Measurements from ENCODE around the gene ZNHIT1.
"Not testable (repeated sequence)": the region's sequence is repeated elsewhere in the genome, so short reads cannot be mapped to it uniquely, and the experiment has no call there.

Gene ZNHIT1

DNA sequence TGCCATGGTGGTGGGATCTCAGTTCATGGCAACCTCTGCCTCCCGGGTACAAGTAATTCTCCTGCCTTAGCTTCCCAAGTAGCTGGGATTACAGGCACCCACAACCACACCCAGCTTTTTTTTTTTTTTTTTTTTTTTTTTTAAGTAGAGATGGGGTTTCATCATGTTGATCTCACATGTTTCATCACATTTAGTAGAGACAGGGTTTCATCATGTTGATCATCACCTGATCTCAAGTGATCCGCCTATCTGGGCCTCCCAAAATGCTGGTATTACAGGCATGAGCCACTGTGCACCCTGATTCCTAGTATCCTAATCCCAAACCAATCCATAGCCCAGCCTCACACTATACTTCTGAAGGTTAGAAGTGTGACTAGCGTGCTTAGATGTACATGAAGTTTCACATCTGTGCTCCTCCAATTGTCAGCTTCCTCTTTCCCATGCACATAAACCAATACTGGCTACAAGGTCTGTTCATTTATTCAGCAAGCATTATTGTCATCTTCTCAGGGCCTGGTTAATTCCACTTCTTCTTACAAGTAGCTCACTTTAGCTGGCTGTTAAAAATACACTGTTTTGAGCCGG lies 31.0 kb upstream of the ZNHIT1 start:
- DNase-seq (ENCODE audit: low spot score): no peak

DNA sequence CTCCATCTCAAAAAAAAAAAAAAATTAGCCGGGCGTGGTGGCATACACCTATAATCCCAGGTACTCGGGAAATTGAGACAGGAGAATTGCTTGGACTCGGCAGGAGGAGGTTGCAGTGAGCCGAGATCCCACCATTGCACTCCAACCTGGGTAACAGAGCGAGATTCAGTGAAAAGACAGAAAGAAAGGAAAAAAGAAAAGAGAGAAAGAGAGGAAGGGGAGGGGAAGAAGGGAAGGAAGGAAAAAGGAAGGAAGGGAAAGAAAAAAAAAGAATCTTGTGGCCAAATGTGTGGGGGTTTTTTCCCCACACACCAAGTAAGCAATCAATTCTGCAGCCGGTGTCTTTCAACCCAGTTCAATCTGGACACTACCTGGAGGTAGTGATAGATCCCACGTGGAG lies 28.9 kb upstream of the ZNHIT1 start:
- DNase-seq (ENCODE audit: low spot score): no peak

DNA sequence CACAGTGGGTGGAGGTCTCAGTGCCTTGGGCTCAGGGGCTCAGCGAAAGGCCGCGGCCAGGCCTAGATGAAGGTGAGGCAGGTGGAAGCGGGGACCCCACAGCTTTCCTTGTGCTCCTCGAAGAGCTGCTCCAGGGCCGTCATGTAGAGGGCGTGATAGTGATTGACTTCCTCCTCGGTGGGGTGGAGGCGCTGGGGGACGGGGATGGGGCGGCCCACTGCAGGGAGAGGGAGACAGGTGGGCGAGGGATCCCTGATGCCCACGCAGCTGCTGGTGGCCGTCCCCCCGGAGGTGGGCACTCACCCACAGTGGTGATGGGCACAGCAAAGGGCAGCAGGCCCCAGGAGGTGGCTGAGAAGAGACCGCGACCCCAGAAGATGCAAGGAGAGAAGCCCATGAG lies 22.1 kb upstream of the ZNHIT1 start:
- no peak for DNase-seq (ENCODE audit: low spot score)

DNA sequence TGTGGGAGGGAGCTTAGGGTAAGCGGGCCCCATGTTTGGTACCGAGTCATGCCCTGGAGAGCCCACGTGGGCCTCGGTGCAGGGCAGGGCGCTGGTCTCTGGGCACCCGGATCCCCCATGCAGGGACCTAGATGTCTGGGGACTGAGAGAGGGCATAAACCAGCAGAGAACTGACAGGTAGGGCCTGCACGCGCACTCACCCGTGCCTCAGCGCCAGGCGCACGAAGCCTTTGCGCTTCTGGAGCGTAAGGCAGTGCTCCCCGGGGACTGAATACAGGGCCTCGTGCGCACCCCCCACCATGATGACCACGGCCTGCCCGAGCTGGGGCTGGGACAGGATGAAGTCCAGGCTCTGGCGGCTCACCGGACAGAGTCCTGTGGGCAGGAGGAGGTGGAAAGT lies 20.0 kb upstream of the ZNHIT1 start:
- no peak for DNase-seq (ENCODE audit: low spot score)

DNA sequence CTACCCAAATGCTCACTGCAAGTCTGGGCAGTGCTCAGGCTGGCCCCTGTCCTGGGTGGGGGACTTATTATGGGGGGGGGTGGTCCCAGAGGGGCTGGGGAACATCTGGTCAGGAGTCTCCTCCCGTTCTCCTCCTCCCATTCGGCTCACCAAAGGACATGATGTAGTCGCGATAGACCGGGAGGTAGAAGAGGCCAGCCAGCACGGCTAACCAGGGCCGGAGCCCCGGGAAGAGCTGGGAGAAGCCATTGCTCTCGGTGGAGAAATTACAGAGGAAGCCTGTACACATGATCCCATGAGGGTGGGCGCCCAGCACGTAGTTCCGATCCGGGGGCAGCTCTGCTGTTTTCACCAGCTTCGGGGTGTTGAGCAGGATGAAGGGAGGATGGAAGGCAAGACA lies 19.5 kb upstream of the ZNHIT1 start:
- no peak for DNase-seq (ENCODE audit: low spot score)

DNA sequence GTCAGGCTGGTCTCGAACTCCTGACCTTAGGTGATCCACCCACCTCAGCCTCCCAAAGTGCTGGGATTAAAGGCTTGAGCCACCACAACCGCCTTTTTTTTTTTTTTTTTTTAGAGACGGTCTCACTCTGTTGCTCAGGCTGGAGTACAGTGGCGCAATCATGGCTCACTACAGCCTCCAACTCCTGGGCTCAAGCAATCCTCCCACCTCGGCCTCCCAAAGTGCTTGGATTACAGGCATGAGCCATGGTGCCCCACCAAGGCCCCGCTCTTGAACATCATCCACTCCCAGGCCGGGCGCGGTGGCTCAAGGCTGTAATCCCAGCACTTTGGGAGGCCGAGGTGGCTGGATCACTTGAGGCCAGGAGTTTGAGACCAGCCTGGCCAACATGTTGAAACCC lies 18.4 kb upstream of the ZNHIT1 start:
- DNase-seq (ENCODE audit: low spot score): not testable (repeated sequence)

DNA sequence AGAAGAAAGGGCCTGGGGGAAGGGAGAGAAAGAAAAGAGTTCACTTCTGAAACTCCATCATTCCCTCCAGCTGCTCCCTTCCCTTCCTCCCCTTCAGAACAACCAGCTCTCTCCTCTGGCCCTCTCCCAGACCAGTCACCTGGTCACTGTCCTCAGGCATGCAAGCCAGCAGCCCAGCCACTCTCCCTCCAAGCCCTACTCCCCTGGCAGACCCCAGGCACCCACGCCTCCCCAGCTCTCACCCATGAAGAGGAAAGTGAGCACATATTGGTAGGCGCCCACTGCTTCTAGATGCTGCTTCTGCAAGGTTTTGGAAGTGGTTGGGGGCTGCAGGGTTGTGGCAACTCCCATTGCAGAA lies 17.5 kb upstream of the ZNHIT1 start:
- no peak for DNase-seq (ENCODE audit: low spot score)

DNA sequence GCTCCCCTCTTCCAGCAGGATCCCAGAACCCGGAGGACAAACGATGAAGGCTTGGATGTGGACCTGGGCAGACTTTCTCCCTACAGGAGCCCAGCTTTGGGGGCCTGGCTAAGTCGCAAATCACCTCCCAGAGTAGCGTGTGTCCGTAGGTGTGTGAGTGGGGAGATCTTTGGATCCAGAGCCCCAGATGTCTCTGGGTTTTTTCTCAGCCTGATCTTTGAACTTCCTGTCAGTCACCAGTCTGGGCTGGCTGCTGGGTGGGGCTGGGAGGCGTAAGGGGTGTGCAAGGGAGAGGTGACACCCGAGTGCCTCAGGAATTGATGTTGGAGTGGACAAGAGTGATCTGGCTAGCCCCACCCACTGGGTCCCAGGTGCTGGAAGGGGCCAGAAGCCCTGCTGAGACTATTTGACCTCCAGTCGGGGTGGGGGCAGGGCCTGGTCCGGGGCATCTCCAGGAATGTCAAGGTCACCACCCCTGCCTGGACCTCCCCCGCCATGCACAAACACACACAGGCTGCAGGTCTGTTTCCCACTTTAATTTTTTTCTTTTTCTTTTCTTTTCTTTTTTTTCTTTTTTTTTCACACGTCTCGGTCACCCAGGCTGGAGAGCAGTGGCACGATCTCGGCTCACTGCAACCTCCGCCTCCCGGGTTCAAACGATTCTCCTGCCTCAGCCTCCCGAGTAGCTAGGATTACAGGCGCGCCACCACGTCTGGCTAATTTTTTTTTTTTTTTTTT lies 16.9 kb upstream of the ZNHIT1 start, which contains the start of gene MOGAT3:
MOGAT3 (minus strand) TSS at position 175 of the 738 bp plus-strand sequence. CDS start 182 bp downstream, outside the sequence.
- DNase-seq (ENCODE audit: low spot score): no peak

DNA sequence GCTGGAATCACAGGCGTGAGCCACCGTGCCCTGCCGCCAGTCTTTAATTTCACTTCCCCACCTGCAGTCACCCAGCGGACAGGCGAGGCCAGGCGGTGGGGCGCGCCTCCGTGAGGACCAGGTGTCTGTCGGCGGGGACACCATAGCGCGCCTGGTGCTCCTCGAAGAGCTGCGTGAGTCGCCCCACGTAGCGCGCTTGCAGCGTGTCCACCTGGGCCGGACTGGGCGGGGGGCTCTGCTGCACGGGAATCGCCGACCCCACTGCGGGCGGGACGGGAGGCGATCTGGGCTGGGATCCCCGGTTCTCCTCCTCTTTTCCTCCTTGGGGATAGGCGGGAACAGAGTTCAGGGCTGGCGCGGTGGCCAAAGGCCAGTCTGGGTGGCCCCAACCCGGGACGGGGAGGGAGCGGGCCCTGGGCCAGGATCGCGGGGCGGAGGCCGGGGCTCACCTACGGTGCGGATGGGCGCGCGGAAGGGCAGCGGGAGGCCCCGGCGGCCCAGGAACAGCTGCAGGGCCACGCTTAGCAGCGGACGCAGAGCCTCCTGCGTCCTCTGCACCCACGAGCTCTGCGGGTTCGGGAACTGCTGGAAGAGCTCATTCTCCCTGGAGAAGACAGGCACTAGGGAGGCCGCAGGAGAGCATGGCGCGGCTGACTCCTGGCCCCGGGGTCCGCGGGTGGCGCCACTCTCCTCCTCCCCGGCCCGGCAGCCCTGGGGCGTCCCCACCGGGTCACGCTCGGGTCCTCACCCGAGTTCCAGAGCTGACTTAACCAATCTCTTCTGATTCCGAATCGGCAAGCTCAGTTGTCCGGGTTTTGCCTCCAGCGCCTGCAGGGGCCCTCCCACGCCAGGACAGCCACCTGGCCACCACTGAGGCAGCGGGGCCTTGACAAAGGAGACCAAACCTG lies 16.0 kb upstream of the ZNHIT1 start:
- DNase-seq (ENCODE audit: low spot score): no peak

DNA sequence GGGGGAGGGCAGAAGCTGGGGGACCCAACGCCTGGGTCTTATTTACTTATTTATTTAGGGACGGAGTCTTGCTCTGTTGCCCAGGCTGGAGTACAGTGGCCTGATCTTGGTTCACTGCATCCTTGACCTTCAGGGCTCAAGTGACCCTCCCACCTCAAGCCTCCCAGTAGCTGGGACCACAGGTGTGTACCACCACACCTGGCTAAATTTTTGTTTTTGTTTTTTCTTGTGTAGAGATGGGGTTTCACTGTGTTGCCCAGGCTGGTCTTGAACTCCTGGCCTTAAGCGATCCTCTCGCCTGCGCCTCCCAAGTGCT lies 15.4 kb upstream of the ZNHIT1 start:
- DNase-seq (ENCODE audit: low spot score): no peak

DNA sequence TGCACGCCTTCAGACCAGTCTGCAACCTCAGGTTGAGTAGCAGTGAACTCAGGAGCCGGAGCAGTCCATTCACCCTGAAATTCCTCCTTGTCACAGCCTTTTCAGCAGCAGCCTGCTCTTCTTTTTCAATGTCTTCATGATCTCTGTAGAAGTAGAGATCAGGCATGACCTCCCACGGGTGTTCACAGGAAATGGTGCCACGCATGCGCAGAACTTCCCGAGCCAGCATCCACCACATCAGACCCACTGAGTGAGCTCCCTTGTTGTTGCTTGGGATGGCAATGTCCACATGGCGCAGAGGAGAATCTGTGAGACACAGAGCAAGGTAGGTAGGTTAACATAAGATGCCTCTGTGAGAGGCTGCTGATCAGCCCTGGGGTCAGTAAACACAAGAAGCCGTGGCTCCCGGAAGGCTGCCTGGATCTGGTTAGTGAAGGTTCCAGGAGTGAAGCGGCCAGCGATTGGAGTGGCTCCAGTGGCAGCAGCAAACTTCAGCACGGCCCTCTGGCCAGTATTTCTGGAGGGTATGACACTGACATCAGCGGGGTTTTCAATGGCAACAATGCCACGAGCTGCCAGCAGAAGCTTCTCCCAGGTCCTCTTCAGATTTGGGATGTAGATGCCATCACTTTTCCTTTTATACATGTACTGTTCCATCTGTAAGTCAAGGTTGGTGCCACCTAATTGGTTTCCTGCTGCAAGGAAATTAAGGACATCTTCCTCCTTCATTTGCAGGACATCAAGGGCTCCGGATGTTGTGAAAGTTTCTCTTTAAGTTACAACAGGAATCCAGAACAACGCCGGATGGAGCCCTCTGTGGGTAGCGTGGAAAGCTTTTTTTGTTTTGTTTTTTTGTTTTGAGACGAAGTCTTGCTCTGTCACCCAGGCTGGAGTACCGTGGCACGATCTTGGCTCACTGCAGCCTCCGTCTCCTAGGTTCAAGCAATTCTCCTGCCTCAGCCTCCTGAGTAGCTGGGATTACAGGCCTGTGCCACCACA lies 13.9 kb upstream of the ZNHIT1 start:
- DNase-seq (ENCODE audit: low spot score): not testable (repeated sequence)

DNA sequence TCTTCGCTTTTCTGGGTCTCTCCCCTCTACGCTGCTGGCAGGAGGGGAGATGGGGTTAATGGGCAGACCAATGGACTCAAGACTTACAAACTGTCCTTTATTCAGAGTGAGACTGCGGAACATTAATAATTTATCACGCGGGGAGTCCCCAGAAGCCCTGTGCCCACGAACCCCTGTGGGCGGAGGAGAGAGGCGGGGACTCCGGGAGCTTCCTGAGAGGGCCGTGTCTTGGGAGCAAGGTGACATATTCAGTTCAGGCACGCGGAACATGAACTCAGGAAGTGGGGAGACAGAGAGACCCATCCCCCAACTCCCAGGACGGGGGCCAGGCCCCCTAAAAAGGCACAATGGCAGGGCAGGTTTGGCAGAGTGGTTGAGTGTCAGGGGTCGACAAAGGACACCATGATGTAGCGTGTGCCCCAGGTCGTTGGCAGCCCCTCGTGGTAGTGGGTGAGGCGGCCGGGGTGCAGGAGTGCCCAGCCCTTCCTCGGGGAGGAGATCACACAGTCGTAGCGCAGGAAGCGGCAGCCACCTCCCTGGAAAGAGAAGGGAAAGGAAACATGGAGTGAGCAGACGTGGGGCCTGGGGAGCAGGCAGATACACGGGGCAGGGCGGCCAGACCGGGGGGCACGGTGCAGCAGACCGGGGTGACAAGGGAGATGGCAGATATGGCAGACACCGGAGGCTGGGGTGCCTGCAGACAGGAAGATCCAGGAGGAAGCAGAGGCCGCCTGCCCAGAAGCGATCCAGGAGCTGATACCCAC lies 11.9 kb upstream of the ZNHIT1 start:
- peak; percentile 26 for DNase-seq (ENCODE audit: low spot score)

DNA sequence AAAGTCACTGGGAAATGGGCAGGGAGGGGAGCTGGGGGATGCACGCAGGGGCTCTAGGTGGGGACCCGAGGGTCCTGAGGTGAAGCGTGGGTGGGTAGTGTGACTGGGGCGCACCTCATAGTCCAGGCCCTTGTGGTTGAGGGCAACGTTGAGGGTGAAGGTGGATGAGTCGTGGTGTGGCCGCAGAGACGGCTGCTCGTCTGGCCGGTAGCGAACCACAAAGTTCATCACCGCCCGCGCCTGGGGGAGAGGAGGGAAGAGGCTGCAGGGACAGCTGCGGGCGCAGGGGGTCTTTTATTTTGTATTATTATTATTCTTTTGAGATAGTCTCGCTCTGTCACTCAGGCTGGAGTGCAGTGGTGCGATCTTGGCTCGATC lies 11.3 kb upstream of the ZNHIT1 start:
- DNase-seq (ENCODE audit: low spot score): no peak

DNA sequence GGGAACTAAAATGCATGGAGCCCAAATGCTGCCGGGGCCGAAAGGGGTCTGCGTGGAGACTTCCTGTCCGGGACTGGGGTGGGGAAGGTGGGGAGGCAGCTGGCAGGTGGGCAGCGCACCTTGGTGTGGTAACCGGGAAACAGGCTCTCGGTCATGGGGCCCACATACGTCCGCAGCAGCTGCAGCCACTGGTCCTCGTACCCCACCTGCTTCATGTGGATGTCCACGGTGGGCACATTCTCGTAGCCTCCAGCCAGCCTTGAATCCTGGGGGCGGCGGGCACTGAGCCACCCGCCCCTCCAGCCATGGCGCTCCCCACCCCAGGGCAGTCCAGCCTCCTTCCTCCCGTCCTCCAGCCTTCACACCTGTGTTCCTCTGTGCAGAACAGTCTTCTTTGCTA lies 10.5 kb upstream of the ZNHIT1 start:
- DNase-seq (ENCODE audit: low spot score): no peak

DNA sequence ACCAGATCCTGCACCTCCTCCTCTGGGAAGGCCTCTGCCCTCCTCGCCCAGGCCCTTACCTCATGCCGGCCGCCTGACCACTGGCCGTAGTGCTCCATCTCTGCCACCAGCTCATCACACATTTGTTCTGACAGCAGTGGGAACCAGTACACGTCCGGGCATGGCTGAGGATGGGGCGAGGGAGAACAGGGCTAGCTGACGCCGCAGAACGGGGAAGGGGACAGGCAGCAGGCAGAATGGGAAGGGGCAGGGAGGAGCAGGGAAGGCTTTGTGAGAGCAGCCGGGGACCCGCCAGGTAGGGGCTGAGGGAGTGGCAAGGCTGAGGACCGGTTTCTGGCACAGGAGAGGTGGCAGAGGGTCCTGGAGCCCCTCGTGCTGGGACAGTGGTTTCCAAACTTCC lies 9.2 kb upstream of the ZNHIT1 start:
- DNase-seq (ENCODE audit: low spot score): no peak

DNA sequence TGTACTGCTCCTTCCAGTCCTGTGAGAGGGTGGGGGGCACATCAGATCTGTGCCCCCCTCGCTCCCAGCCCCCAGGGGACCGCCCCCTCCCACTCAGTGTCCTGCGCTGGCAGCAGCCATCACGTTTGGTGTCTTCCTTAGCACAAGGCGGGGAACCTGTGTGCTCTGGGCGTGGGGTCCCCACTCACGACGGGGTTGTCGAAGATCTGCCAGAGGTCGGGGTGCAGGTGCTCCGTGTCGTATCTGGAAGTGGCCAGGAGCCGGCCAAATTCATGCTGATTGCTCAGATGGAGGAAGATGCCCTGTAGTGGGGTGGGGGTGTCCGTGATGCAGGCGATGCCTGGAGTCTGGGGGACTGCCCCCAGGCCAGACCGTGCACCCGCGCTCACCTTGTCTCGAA lies 7.8 kb upstream of the ZNHIT1 start:
- DNase-seq (ENCODE audit: low spot score): no peak

DNA sequence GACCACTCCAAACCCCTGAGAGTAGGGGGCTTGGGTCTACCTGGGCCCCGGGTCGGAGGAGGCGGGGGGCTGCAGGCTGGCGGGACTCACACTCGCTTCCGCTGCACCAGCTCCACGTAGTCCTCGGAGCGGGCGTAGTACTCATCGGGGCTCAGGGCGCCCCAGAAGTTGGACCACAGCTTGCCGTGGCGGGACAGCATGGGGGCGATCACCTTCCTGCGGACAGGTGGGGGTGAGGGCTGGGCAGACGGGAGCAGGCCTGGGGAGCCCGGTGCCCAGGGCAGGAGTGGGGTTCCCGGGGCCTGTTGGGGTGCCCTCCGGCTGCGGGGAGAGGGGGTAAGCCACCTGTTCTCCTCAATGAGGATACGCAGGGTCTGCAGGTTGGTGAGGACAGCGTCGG lies 6.5 kb upstream of the ZNHIT1 start:
- DNase-seq (ENCODE audit: low spot score): no peak

DNA sequence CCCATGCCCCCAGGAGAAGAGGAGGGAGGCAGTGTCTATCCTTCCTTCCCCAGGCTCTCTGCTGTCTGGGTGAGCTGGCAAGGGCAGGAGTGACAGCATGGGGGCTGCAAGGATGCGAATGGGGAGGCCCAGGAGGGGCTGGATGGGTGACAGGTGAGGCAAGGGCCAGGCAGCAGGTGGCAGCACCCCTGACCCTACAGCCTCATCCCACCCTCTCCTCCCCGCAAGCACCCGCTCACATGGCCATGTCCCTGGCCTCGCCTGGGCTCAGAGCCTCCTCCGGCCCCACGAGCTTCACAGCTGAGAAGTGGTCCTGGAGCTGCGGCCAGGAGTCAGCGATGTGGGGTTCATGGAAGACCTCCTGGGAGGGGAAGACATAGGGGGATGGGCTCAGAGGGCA lies 6.0 kb upstream of the ZNHIT1 start:
- DNase-seq (ENCODE audit: low spot score): no peak

DNA sequence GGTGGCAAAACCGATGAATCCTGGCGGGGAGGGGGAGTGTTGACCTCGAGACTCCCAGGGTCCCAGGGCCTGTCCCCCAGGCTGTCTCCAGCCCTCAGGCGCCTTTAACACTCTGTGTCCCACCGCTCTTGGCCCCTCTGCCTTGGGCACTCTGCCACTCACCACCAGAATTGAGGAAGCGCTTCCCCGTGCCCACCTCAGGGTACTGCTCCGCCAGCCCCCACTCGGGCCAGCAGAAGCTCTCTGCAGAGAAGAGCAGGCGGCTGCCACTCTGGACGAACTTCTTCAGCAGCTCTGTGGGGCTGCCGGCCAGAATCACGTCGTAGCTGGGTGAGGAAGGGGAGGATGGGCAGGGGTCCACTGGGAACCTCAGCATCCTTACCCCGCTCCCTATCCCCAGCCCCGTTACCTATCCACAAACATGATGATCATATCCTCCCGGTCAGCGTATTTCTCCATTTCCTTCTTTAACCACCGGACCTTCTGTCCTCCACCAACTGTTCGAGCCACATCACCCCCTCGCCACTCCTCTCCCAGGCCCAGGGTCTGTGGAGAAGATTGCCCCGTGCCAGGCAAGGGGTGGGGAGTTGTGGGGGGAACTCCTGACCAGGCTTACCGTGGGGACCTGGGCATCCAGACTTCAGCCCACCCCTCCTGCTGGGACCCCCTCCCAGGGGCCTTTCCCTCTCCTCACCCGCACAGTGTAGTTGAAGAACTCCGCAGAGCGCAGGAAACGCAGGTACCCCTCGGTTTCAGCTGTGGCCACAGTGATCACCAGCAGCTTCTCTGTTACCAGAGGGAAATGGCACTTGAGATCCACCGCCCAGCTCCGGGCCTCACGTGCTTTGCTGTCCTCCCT lies 1.7 kb upstream of the ZNHIT1 start:
- no peak for DNase-seq (ENCODE audit: low spot score)

DNA sequence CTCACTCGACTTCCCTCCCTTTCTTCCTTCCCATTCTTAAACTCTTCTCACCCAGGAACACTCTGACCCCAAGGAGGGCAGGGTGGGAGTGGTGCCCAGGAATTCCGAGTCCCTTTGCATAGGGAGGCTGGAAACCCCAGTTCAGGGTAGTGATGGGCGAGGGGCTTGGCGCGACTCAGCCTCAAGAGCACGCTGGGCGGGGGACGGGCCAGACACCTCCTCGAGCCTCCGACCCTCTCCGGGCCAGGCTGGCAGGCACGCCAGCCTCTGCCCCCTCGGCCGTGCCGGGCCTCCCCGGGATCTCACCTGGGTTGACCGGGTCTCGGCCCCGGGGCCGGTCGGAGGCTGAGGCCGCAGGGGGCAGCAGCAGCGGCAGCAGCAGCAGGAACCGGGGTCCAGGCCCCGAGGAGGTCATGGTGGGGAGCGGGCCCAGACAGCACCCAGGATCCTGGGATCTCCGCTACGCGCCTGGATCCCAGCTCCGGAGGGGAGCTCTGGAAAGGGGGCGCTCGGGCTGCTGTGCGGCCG lies 1.0 kb upstream of the ZNHIT1 start:
- peak; percentile 23 for DNase-seq (ENCODE audit: low spot score)
